SK-N-SH (cell line): ENCODE results near the gene RASAL2.

Experiments
- EP300 ChIP-seq, 2 experiments: IDR thresholded peaks; 2 replicates each; pipeline versions ENCODE4 v1.4.0 to v1.6.1; 2012; ENCODE audit warnings: borderline replicate concordance in 1 of 2, low read depth in 1 of 2, low read length in 1 of 2
- EZH2phosphoT487 ChIP-seq: fragments of 200-600 bp; sonication (generic); IDR thresholded peaks from 2 replicates; pipeline ENCODE4 v1.6.1; 2017; ENCODE audit warnings: low read depth, mixed run types, mild to moderate bottlenecking, antibody characterized with exemption, moderate library complexity, borderline replicate concordance
- NFIC ChIP-seq: IDR thresholded peaks from 2 replicates; pipeline ENCODE4 v1.4.0; 2012; ENCODE audit warnings: borderline replicate concordance
- POLR2AphosphoS5 ChIP-seq: IDR thresholded peaks from 2 replicates; pipeline ENCODE4 v1.6.1; 2012; ENCODE audit warnings: low read depth, low read length
- RAD21 ChIP-seq: IDR thresholded peaks from 2 replicates; pipeline ENCODE4 v1.6.1; 2012; ENCODE audit warnings: mild to moderate bottlenecking, low read length
- SMC3 ChIP-seq: IDR thresholded peaks from 2 replicates; pipeline ENCODE4 v1.6.1; 2012; ENCODE audit warnings: low read depth, low read length, improper control_type of control experiment
- TAF1 ChIP-seq: IDR thresholded peaks from 2 replicates; pipeline ENCODE4 v1.6.1; 2012; ENCODE audit warnings: low read depth, mild to moderate bottlenecking, low read length, moderate library complexity, borderline replicate concordance
- TF ChIP-seq, protein P1 (sequence below): IDR thresholded peaks from 2 replicates; pipeline ENCODE4 v1.4.0; 2012; ENCODE audit warnings: low read depth
- TF ChIP-seq, protein P2 (sequence below): fragments of 200-600 bp; sonication (generic); IDR thresholded peaks from 2 replicates; pipeline ENCODE4 v1.6.1; 2017; ENCODE audit warnings: antibody characterized with exemption, mild to moderate bottlenecking, moderate library complexity
- TF ChIP-seq, protein P3 (sequence below): fragments of 150-350 bp; IDR thresholded peaks from 2 replicates; pipeline ENCODE4 v1.6.1; 2016; ENCODE audit warnings: mild to moderate bottlenecking, low read depth, low read length
- TF ChIP-seq, protein P4 (sequence below): fragments of 150-350 bp; IDR thresholded peaks from 2 replicates; pipeline ENCODE4 v1.6.1; 2017; ENCODE audit warnings: antibody characterized with exemption, low read length, low read depth, borderline replicate concordance

DNA sequence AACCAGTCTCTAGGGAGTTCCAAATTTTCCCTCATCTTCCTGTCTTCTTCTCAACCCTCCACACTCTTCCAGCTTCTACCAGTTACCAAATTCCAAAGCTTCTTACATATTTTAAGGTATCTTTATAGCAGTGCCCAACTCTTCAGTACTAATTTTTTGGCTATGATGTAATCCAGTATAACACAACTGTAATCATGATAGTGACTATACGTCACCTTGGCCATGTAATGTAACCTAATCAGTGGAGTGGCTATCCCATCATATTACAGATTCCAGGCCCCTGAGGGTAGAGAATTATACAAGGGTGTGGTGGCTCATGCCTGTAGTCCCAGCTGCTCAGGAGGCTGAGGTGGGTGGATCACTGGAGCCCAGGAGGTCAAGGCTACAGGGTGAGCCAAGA, 259.6 kb downstream of the RASAL2 start:
- TF ChIP-seq, protein P1, sequence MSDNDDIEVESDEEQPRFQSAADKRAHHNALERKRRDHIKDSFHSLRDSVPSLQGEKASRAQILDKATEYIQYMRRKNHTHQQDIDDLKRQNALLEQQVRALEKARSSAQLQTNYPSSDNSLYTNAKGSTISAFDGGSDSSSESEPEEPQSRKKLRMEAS: no peak
- TF ChIP-seq, protein P2, sequence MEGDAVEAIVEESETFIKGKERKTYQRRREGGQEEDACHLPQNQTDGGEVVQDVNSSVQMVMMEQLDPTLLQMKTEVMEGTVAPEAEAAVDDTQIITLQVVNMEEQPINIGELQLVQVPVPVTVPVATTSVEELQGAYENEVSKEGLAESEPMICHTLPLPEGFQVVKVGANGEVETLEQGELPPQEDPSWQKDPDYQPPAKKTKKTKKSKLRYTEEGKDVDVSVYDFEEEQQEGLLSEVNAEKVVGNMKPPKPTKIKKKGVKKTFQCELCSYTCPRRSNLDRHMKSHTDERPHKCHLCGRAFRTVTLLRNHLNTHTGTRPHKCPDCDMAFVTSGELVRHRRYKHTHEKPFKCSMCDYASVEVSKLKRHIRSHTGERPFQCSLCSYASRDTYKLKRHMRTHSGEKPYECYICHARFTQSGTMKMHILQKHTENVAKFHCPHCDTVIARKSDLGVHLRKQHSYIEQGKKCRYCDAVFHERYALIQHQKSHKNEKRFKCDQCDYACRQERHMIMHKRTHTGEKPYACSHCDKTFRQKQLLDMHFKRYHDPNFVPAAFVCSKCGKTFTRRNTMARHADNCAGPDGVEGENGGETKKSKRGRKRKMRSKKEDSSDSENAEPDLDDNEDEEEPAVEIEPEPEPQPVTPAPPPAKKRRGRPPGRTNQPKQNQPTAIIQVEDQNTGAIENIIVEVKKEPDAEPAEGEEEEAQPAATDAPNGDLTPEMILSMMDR: no peak
- TF ChIP-seq POLR2AphosphoS5: no peak
- TF ChIP-seq, protein P3, sequence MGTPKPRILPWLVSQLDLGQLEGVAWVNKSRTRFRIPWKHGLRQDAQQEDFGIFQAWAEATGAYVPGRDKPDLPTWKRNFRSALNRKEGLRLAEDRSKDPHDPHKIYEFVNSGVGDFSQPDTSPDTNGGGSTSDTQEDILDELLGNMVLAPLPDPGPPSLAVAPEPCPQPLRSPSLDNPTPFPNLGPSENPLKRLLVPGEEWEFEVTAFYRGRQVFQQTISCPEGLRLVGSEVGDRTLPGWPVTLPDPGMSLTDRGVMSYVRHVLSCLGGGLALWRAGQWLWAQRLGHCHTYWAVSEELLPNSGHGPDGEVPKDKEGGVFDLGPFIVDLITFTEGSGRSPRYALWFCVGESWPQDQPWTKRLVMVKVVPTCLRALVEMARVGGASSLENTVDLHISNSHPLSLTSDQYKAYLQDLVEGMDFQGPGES: no peak
- no peak for TF ChIP-seq EP300 (IDR thresholded peaks at IDR 0.05; ENCODE audit: borderline replicate concordance in 1 of 2, low read depth in 1 of 2, low read length in 1 of 2)
- TF ChIP-seq, protein P4, sequence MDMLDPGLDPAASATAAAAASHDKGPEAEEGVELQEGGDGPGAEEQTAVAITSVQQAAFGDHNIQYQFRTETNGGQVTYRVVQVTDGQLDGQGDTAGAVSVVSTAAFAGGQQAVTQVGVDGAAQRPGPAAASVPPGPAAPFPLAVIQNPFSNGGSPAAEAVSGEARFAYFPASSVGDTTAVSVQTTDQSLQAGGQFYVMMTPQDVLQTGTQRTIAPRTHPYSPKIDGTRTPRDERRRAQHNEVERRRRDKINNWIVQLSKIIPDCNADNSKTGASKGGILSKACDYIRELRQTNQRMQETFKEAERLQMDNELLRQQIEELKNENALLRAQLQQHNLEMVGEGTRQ: no peak
- TF ChIP-seq SMC3: no peak
- TF ChIP-seq TAF1: no peak
- TF ChIP-seq NFIC: no peak
- TF ChIP-seq EZH2phosphoT487: no peak
- TF ChIP-seq RAD21: no peak
